Caco-2 (cell line): ENCODE results near the gene CMTM7. TPM values are rescaled to one million over a fixed set of nuclear protein-coding genes. Genes with fewer than 3 reads are reported as not detected.

Experiments used
- BruUV-seq: library from RNA; stranded (reverse); fragments of 400-500 nt; replicated peaks from 2 replicates; lab custom pipeline; 2021; lab: Mats Ljungman, UMichigan
- CTCF ChIA-PET: fragments of 300-600 bp; sonication (Branson Sonifier 250); formaldehyde crosslinking; loops from one replicate; lab custom pipeline; 2022; ENCODE audit warnings: antibody characterized with exemption; lab: Charles Lee
- POLR2A ChIA-PET: fragments of 300-600 bp; sonication (Branson Sonifier 250); formaldehyde crosslinking; loops from one replicate; lab custom pipeline; 2022; ENCODE audit warnings: antibody characterized with exemption; lab: Charles Lee
- DNase-seq, 2 experiments: peaks; one replicate each; pipeline versions ENCODE4 v3.0.0 to v3.0.0-alpha.2; 2020 to 2022
- H3K27me3 ChIP-seq: replicated peaks from 2 replicates; pipeline ENCODE4 v1.6.0; 2011; ENCODE audit warnings: low read length; ENCODE audit not compliant: control insufficient read depth, insufficient read depth
- H3K36me3 ChIP-seq: 2 replicates; pipeline ENCODE4 v1.5.1; 2011; ENCODE audit warnings: low read length; ENCODE audit not compliant: control insufficient read depth, insufficient read depth
- H3K4me1 ChIP-seq: fragments of 250-450 bp; sonication (Bioruptor Pico); 2 replicates; pipeline ENCODE4 v1.5.1; 2020; ENCODE audit warnings: mild to moderate bottlenecking
- H3K4me3 ChIP-seq: 2 replicates; pipeline ENCODE4 v1.5.1; 2011; ENCODE audit warnings: low read depth, mild to moderate bottlenecking, control low read depth, low read length
- H3K9me3 ChIP-seq: fragments of 250-450 bp; sonication (Bioruptor Pico); 2 replicates; pipeline ENCODE4 v1.5.1; 2020; ENCODE audit warnings: mild to moderate bottlenecking, moderate library complexity
- H3K27ac Mint-ChIP-seq: one replicate; pipeline ENCODE4 v1.8.0; 2022; ENCODE audit warnings: mixed read lengths; ENCODE audit not compliant: unreplicated experiment
- H3K27me3 Mint-ChIP-seq: one replicate; pipeline ENCODE4 v1.8.0; 2022; ENCODE audit warnings: mixed read lengths; ENCODE audit not compliant: insufficient read depth, unreplicated experiment
- H3K36me3 Mint-ChIP-seq: one replicate; pipeline ENCODE4 v1.8.0; 2022; ENCODE audit warnings: mild to moderate bottlenecking, mixed read lengths; ENCODE audit not compliant: insufficient read depth, unreplicated experiment
- H3K4me1 Mint-ChIP-seq: one replicate; pipeline ENCODE4 v1.8.0; 2022; ENCODE audit warnings: low read depth, mixed read lengths; ENCODE audit not compliant: unreplicated experiment
- H3K4me3 Mint-ChIP-seq: one replicate; pipeline ENCODE4 v1.8.0; 2022; ENCODE audit warnings: mild to moderate bottlenecking, moderate library complexity, mixed read lengths; ENCODE audit not compliant: unreplicated experiment
- H3K9me3 Mint-ChIP-seq: one replicate; pipeline ENCODE4 v1.8.0; 2022; ENCODE audit warnings: mixed read lengths; ENCODE audit not compliant: unreplicated experiment
- CTCF ChIP-seq, 2 experiments: fragments of 200-600 bp in 1 of 2; IDR thresholded peaks; 1 replicate in 1 of 2; 2 replicates in 1 of 2; pipeline versions ENCODE4 v1.5.1 to v1.8.0; 2011 to 2022; ENCODE audit warnings: antibody characterized with exemption in 1 of 2, control low read depth in 1 of 2, inconsistent platforms in 1 of 2, low read depth in 1 of 2, low read length in 1 of 2, mild to moderate bottlenecking in 1 of 2, moderate library complexity in 1 of 2; ENCODE audit not compliant: insufficient read depth in 1 of 2, severe bottlenecking in 1 of 2, unreplicated experiment in 1 of 2
- intact Hi-C: fragments of 100-400 bp; cut with micrococcal nuclease; formaldehyde crosslinking; loops from one replicate; pipeline ENCODE4 v1.10.0; 2022; ENCODE audit not compliant: unreplicated experiment
- total RNA-seq: library from RNA; stranded (reverse); gene quantifications from 2 replicates; pipeline ENCODE4 v1.2.3, GENCODE V29; 2022

CMTM7 gene
- total RNA-seq, 1 experiment from 2014 or later: 27.0 TPM

- intact Hi-C loops: no loop called here
- Mint-ChIP-seq H3K36me3 (peaks cover 4% of the 10 kb centered on the region), H3K4me1 (peaks cover 35% of the 10 kb centered on the region), H3K27me3 (no peaks in the 10 kb centered on the region), H3K9me3 (peaks cover 10% of the 10 kb centered on the region), H3K4me3 (no peak overlapping the region), H3K27ac (peak overlapping the region; percentile 89)
- no TSS peak for BruUV-seq
- no peak for TF ChIP-seq CTCF (IDR thresholded peaks at IDR 0.05; ENCODE audit: insufficient read depth in 1 of 2, low read depth in 1 of 2, low read length in 1 of 2, severe bottlenecking in 1 of 2, unreplicated experiment in 1 of 2)
- ChIA-PET CTCF (no interaction called here), POLR2A (no interaction called here)
- H3K9me3 ChIP-seq: peaks cover 5% of the 10 kb centered on the region; the same call in 1 of the 2 replicates
- H3K4me3 ChIP-seq: no peak overlapping the region
- peaks cover 49% of the 10 kb centered on the region for H3K4me1 ChIP-seq
- no peaks in the 10 kb centered on the region; the same call in 1 of the 2 replicates for H3K36me3 ChIP-seq
- H3K27me3 ChIP-seq: no peaks in the 10 kb centered on the region
- DNase-seq: no peak
Measured at GRCh38 chr3:32349184-32349583, 42.5 kb upstream of the CMTM7 start.

GRCh38 chr3:32352563-32352962 is 39.1 kb upstream of the CMTM7 start:
- H3K27me3 Mint-ChIP-seq: no peaks in the 10 kb centered on the region
- ChIA-PET CTCF (no interaction called here), POLR2A (no interaction called here)
- H3K27ac Mint-ChIP-seq: peak overlapping the region; percentile 31
- no peak for TF ChIP-seq CTCF (IDR thresholded peaks at IDR 0.05; ENCODE audit: insufficient read depth in 1 of 2, low read depth in 1 of 2, low read length in 1 of 2, severe bottlenecking in 1 of 2, unreplicated experiment in 1 of 2)
- peaks cover 12% of the 10 kb centered on the region for H3K36me3 Mint-ChIP-seq
- peaks cover 60% of the 10 kb centered on the region for H3K4me1 ChIP-seq
- H3K4me3 Mint-ChIP-seq: no peak overlapping the region
- peaks cover 58% of the 10 kb centered on the region for H3K4me1 Mint-ChIP-seq
- peaks cover 10% of the 10 kb centered on the region for H3K9me3 Mint-ChIP-seq
- intact Hi-C loops: no loop called here
- H3K4me3 ChIP-seq: no peak overlapping the region
- no peaks in the 10 kb centered on the region for H3K27me3 ChIP-seq
- H3K36me3 ChIP-seq: no peaks in the 10 kb centered on the region; the same call in 1 of the 2 replicates
- DNase-seq: no peak
- peaks cover 5% of the 10 kb centered on the region; the same call in 1 of the 2 replicates for H3K9me3 ChIP-seq
- no TSS peak for BruUV-seq

DNA sequence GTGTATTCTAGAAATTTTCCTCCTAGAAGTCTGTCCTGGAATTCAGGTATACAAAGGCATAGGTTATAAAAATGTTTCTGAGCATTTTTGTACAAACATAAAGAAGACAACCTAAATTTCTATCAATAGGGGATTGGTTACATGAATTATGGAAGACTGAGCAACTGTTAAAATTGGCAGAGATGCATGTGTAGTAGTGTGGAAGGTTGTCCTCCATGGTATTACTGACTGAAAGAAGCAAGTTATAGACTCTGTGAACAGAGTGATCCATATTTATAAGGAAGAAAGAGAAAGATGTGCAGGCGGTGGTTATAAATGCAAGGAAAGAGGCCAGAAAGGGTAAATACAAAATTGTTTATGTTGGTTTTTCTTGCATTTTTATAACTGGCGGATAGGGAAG is 38.3 kb upstream of the CMTM7 start:
- H3K4me1 ChIP-seq: peaks cover 53% of the 10 kb centered on the region
- intact Hi-C loops: no loop called here
- Mint-ChIP-seq H3K4me1 (peaks cover 51% of the 10 kb centered on the region), H3K9me3 (peaks cover 10% of the 10 kb centered on the region), H3K27ac (peak overlapping the region; percentile 72), H3K27me3 (no peaks in the 10 kb centered on the region), H3K4me3 (no peak overlapping the region), H3K36me3 (peaks cover 14% of the 10 kb centered on the region)
- ChIA-PET CTCF (no interaction called here), POLR2A (no interaction called here)
- TF ChIP-seq CTCF (IDR thresholded peaks at IDR 0.05; ENCODE audit: insufficient read depth in 1 of 2, low read depth in 1 of 2, low read length in 1 of 2, severe bottlenecking in 1 of 2, unreplicated experiment in 1 of 2): no peak
- no peak overlapping the region for H3K4me3 ChIP-seq
- peaks cover 5% of the 10 kb centered on the region; the same call in 1 of the 2 replicates for H3K9me3 ChIP-seq
- no peaks in the 10 kb centered on the region for H3K27me3 ChIP-seq
- no peaks in the 10 kb centered on the region; the same call in 1 of the 2 replicates for H3K36me3 ChIP-seq
- no TSS peak for BruUV-seq
- no peak for DNase-seq
